HCT116 (cell line): ENCODE results near the gene TMEM204. TPM values are rescaled to one million over a fixed set of nuclear protein-coding genes. Genes with fewer than 3 reads are reported as not detected.

Experiments
- ATAC-seq: fragments of 200-7000 bp; cut with Tn5 transposase; 2 replicates; pipeline ENCODE4 v1.9.1; 2020; ENCODE audit warnings: mild to moderate bottlenecking, moderate library complexity
- BruUV-seq: library from RNA; stranded (reverse); fragments of 400-500 nt; replicated peaks from 2 replicates; lab custom pipeline; 2021; lab: Mats Ljungman, UMichigan
- CTCF ChIA-PET: fragments of 300-600 bp; sonication (Branson Sonifier 250); formaldehyde crosslinking; loops from one replicate; lab custom pipeline; 2021; ENCODE audit warnings: antibody characterized with exemption; lab: Charles Lee
- POLR2A ChIA-PET: fragments of 300-600, 350-600 bp; sonication (Branson Sonifier 250); formaldehyde crosslinking; loops from one replicate; lab custom pipeline; 2021; ENCODE audit warnings: antibody characterized with exemption; lab: Charles Lee
- RAD21 ChIA-PET, 2 experiments: fragments of 300-600 bp; sonication (Branson Sonifier 250); formaldehyde crosslinking; loops; one replicate each; lab custom pipeline; 2023; ENCODE audit warnings: low total read pairs in 2 of 2; ENCODE audit not compliant: uncharacterized antibody in 2 of 2, unreplicated experiment in 2 of 2, low non-redundant PET in 1 of 2; lab: Charles Lee
- DNase-seq: peaks from one replicate; pipeline ENCODE4 v3.0.0-alpha.2; 2010; ENCODE audit warnings: low read depth, low spot score
- H2AFZ ChIP-seq: fragments of 200-600 bp; shearing (Covaris generic), sonication (generic); 2 replicates; pipeline ENCODE4 v1.6.1; 2017; ENCODE audit warnings: low read depth, mixed run types, mixed read lengths, antibody characterized with exemption, low read length; ENCODE audit not compliant: poor library complexity, severe bottlenecking
- H3K27ac ChIP-seq: 2 replicates; pipeline ENCODE4 v1.5.1; 2012; ENCODE audit warnings: low read depth, low read length
- H3K27me3 ChIP-seq: fragments of 200-600 bp; sonication (generic); 2 replicates; pipeline ENCODE4 v1.6.1; 2016; ENCODE audit warnings: mixed run types, low read length, mixed read lengths; ENCODE audit not compliant: insufficient read depth
- H3K36me3 ChIP-seq, 2 experiments: fragments of 200-500 bp in 1 of 2; fragments of 200-600 bp in 1 of 2; sonication (Bioruptor generic) in 1 of 2; sonication (generic) in 1 of 2; 2 replicates each; pipeline versions ENCODE4 v1.5.1 to v1.6.1; 2014 to 2016; ENCODE audit warnings: low read length in 2 of 2, inconsistent platforms in 1 of 2, mixed read lengths in 1 of 2, mixed run types in 1 of 2; ENCODE audit not compliant: insufficient read depth in 2 of 2, control insufficient read depth in 1 of 2
- H3K4me1 ChIP-seq, 2 experiments: fragments of 200-600 bp in 1 of 2; sonication (generic) in 1 of 2; 2 replicates each; pipeline versions ENCODE4 v1.5.1 to v1.6.1; 2012 to 2017; ENCODE audit warnings: low read length in 2 of 2, inconsistent platforms in 1 of 2, mild to moderate bottlenecking in 1 of 2, mixed read lengths in 1 of 2, mixed run types in 1 of 2, moderate library complexity in 1 of 2; ENCODE audit not compliant: insufficient read depth in 2 of 2, control insufficient read depth in 1 of 2
- H3K4me2 ChIP-seq: fragments of 200-600 bp; sonication (generic); 2 replicates; pipeline ENCODE4 v1.6.1; 2017; ENCODE audit warnings: mixed run types, low read length, mixed read lengths
- H3K4me3 ChIP-seq, 2 experiments: fragments of 200-600 bp in 1 of 2; sonication (generic) in 1 of 2; replicated peaks in 1 of 2; 2 replicates each; pipeline ENCODE4 v1.5.1; 2011 to 2016; ENCODE audit warnings: low read length in 2 of 2, control low read depth in 1 of 2, low read depth in 1 of 2, mild to moderate bottlenecking in 1 of 2, mixed read lengths in 1 of 2, mixed run types in 1 of 2
- H3K79me2 ChIP-seq: fragments of 200-600 bp; sonication (generic); 2 replicates; pipeline ENCODE4 v1.6.1; 2017; ENCODE audit warnings: mild to moderate bottlenecking, mixed run types, low read length, moderate library complexity, mixed read lengths; ENCODE audit not compliant: insufficient read depth
- H3K9ac ChIP-seq: fragments of 200-600 bp; sonication (generic); 2 replicates; pipeline ENCODE4 v1.6.1; 2016; ENCODE audit warnings: low read length, mixed read lengths
- H3K9me2 ChIP-seq: fragments of 200-600 bp; sonication (generic), shearing (Covaris generic); 2 replicates; pipeline ENCODE4 v1.6.1; 2017; ENCODE audit warnings: mixed run types, mild to moderate bottlenecking, moderate library complexity; ENCODE audit not compliant: insufficient read depth
- H3K9me3 ChIP-seq, 2 experiments: fragments of 200-500 bp in 1 of 2; fragments of 200-600 bp in 1 of 2; sonication (Bioruptor generic) in 1 of 2; sonication (generic) in 1 of 2; 2 replicates each; pipeline ENCODE4 v1.6.1; 2014 to 2017; ENCODE audit warnings: low read length in 2 of 2, mixed read lengths in 2 of 2, inconsistent platforms in 1 of 2, low read depth in 1 of 2, mild to moderate bottlenecking in 1 of 2, mixed run types in 1 of 2, moderate library complexity in 1 of 2; ENCODE audit not compliant: control insufficient read depth in 1 of 2, insufficient read depth in 1 of 2
- H4K20me1 ChIP-seq: fragments of 200-600 bp; sonication (generic), shearing (Covaris generic); 2 replicates; pipeline ENCODE4 v1.6.1; 2017; ENCODE audit warnings: mixed run types, mild to moderate bottlenecking, moderate library complexity; ENCODE audit not compliant: insufficient read depth
- CEBPB ChIP-seq: IDR thresholded peaks from 2 replicates; pipeline ENCODE4 v1.6.1; 2012; ENCODE audit warnings: low read depth
- FOSL1 ChIP-seq: IDR thresholded peaks from 2 replicates; pipeline ENCODE4 v1.6.1; 2012; ENCODE audit warnings: low read depth
- JUND ChIP-seq: IDR thresholded peaks from 2 replicates; pipeline ENCODE4 v1.6.1; 2012
- POLR2AphosphoS5 ChIP-seq: IDR thresholded peaks from 2 replicates; pipeline ENCODE4 v1.6.1; 2011; ENCODE audit warnings: mild to moderate bottlenecking, low read depth, low read length, moderate library complexity
- SIN3A ChIP-seq: IDR thresholded peaks from 2 replicates; pipeline ENCODE4 v1.6.1; 2012; ENCODE audit warnings: low read depth
- SP1 ChIP-seq: IDR thresholded peaks from 2 replicates; pipeline ENCODE4 v1.6.1; 2012; ENCODE audit warnings: low read depth
- SRF ChIP-seq: IDR thresholded peaks from 2 replicates; pipeline ENCODE4 v1.6.1; 2012; ENCODE audit warnings: low read depth
- TCF7L2 ChIP-seq: IDR thresholded peaks from 2 replicates; pipeline ENCODE4 v1.7.0; 2011; ENCODE audit warnings: borderline replicate concordance, inconsistent platforms; ENCODE audit not compliant: insufficient read depth, insufficient read length; ENCODE audit errors: extremely low read depth
- YY1 ChIP-seq: IDR thresholded peaks from 2 replicates; pipeline ENCODE4 v1.6.1; 2011; ENCODE audit warnings: low read length, low read depth, moderate library complexity, mild to moderate bottlenecking; ENCODE audit not compliant: insufficient replicate concordance; ENCODE audit errors: extremely low read depth
- ZFX ChIP-seq: fragments of 450-650 bp; IDR thresholded peaks from 2 replicates; pipeline ENCODE4 v1.6.1; 2017
- ZNF274 ChIP-seq: fragments of 200-500 bp; sonication (Bioruptor generic); IDR thresholded peaks from 2 replicates; pipeline ENCODE4 v1.6.1; 2014; ENCODE audit warnings: mild to moderate bottlenecking, low read depth, low read length, inconsistent platforms
- intact Hi-C: fragments of 100-400 bp; cut with micrococcal nuclease; formaldehyde crosslinking; loops from 2 replicates; pipeline ENCODE4 v1.10.0; 2022
- total RNA-seq: library from RNA; stranded (reverse); gene quantifications from one replicate; pipeline ENCODE4 v1.2.1, GENCODE V29; 2021; ENCODE audit not compliant: unreplicated experiment
- TF ChIP-seq, protein P1 (sequence below): IDR thresholded peaks from 2 replicates; pipeline ENCODE4 v1.6.1; 2011; ENCODE audit warnings: mild to moderate bottlenecking, low read length, moderate library complexity; ENCODE audit not compliant: insufficient replicate concordance; ENCODE audit errors: extremely low read depth
- TF ChIP-seq, protein P2 (sequence below): IDR thresholded peaks from 2 replicates; pipeline ENCODE4 v1.6.1; 2012

The TMEM204 gene
- total RNA-seq, 1 experiment from 2014 or later, result 0.22 TPM

GRCh38 chr16:1528921-1529537 lies 4.4 kb upstream of the TMEM204 start:
- Histone ChIP-seq H3K36me3 (no peaks in the 10 kb centered on the region), H3K9me2 (no peaks in the 10 kb centered on the region), H3K9me3 (no peaks in the 10 kb centered on the region), H3K4me2 (no peak overlapping the region), H3K4me1 (no peaks in the 10 kb centered on the region), H3K27ac (no peak overlapping the region), H4K20me1 (no peaks in the 10 kb centered on the region), H3K9ac (no peak overlapping the region), H2AFZ (no peak overlapping the region), H3K79me2 (no peaks in the 10 kb centered on the region), H3K27me3 (no peaks in the 10 kb centered on the region), H3K4me3 (no peak overlapping the region)
- ChIA-PET RAD21 (no interaction called here), CTCF (no interaction called here), POLR2A (interaction anchor here (0.7 kb wide), 1 partner anchor 12 kb away, joined by 3 read pairs; no protein-coding TSS in a partner anchor)
- no peak for ATAC-seq
- no peak for TF ChIP-seq FOSL1
- TF ChIP-seq, protein P1, sequence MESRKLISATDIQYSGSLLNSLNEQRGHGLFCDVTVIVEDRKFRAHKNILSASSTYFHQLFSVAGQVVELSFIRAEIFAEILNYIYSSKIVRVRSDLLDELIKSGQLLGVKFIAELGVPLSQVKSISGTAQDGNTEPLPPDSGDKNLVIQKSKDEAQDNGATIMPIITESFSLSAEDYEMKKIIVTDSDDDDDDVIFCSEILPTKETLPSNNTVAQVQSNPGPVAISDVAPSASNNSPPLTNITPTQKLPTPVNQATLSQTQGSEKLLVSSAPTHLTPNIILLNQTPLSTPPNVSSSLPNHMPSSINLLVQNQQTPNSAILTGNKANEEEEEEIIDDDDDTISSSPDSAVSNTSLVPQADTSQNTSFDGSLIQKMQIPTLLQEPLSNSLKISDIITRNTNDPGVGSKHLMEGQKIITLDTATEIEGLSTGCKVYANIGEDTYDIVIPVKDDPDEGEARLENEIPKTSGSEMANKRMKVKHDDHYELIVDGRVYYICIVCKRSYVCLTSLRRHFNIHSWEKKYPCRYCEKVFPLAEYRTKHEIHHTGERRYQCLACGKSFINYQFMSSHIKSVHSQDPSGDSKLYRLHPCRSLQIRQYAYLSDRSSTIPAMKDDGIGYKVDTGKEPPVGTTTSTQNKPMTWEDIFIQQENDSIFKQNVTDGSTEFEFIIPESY, result no peak
- TF ChIP-seq SP1, result no peak
- TF ChIP-seq SRF, result no peak
- no peak for TF ChIP-seq ZFX
- no peak for TF ChIP-seq ZNF274
- TF ChIP-seq CEBPB, result no peak
- TF ChIP-seq SIN3A, result no peak
- TF ChIP-seq JUND, result no peak
- TF ChIP-seq TCF7L2, result no peak
- no peak for TF ChIP-seq YY1
- no peak for TF ChIP-seq POLR2AphosphoS5
- TF ChIP-seq, protein P2, sequence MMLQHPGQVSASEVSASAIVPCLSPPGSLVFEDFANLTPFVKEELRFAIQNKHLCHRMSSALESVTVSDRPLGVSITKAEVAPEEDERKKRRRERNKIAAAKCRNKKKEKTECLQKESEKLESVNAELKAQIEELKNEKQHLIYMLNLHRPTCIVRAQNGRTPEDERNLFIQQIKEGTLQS, result no peak
- intact Hi-C loops, result no loop called here
- no TSS peak for BruUV-seq
- no peak for DNase-seq
